Kidney (tissue), 14 donors: Measurements from ENCODE around the gene LHX5. TPM values are rescaled to one million over a fixed set of nuclear protein-coding genes. Genes with fewer than 3 reads are reported as not detected.
A peak's percentile ranks its signal among the peaks of the same experiment; 100 is the strongest.

Source experiments
- DNase-seq, 5 donors: peaks; one replicate each; pipeline ENCODE4 v3.0.0-alpha.2; 2013 to 2020
- FAIRE-seq: peaks from 2 replicates; lab custom pipeline; 2012; peaks lifted over from hg19 to GRCh38; lab: Jason Lieb, UNC
- H3K27ac ChIP-seq, 2 donors: one replicate each; pipeline ENCODE4 v1.7.0; 2013; ENCODE audit warnings: low read depth in 2 of 2, low read length in 2 of 2, inconsistent platforms in 1 of 2
- H3K27me3 ChIP-seq: one replicate; pipeline ENCODE4 v1.7.1; 2013; ENCODE audit warnings: low read length, inconsistent platforms; ENCODE audit not compliant: control insufficient read depth, insufficient read depth
- H3K36me3 ChIP-seq, 3 donors: one replicate each; pipeline versions ENCODE4 v1.7.0 to v1.7.1; 2013; ENCODE audit warnings: low read length in 3 of 3, control low read depth in 1 of 3, inconsistent platforms in 1 of 3; ENCODE audit not compliant: insufficient read depth in 3 of 3, control insufficient read depth in 2 of 3
- H3K4me1 ChIP-seq, 3 donors: one replicate each; pipeline versions ENCODE4 v1.7.0 to v1.7.1; 2013; ENCODE audit warnings: low read length in 3 of 3, inconsistent platforms in 1 of 3, low read depth in 1 of 3; ENCODE audit not compliant: control insufficient read depth in 2 of 3, insufficient read depth in 2 of 3
- H3K4me3 ChIP-seq, 3 donors: one replicate each; pipeline versions ENCODE4 v1.7.0 to v1.8.1; 2013; ENCODE audit warnings: low read length in 3 of 3, control low read depth in 1 of 3, inconsistent platforms in 1 of 3
- H3K9ac ChIP-seq, 3 donors: one replicate each; pipeline versions ENCODE4 v1.7.0 to v1.7.1; 2013; ENCODE audit warnings: low read length in 3 of 3, control low read depth in 1 of 3, inconsistent platforms in 1 of 3
- H3K9me3 ChIP-seq, 3 donors: one replicate each; pipeline versions ENCODE4 v1.7.0 to v1.7.1; 2013; ENCODE audit warnings: low read length in 3 of 3, control low read depth in 1 of 3, inconsistent platforms in 1 of 3; ENCODE audit not compliant: control insufficient read depth in 2 of 3, insufficient read depth in 1 of 3
- intact Hi-C: fragments of 100-400 bp; cut with DNase I; formaldehyde crosslinking; loops from one replicate; pipeline ENCODE4 v1.11.1; 2022
- polyA plus RNA-seq: library from polyadenylated mRNA; stranded (reverse); fragments of 350-450 nt; fragmentation: Illumina TruSeq; extraction: RNeasy Lipid Tissue Mini Kit (QIAGEN cat#74804); gene quantifications from one replicate; pipeline ENCODE4 v1.2.3, GENCODE V29; 2014; ENCODE audit warnings: low read depth, low replicate concordance; ENCODE audit not compliant: insufficient read depth
- total RNA-seq: library from RNA; stranded (reverse); fragmentation: NEBNext Ultra II Directional; extraction: Animal tissue kit (Norgen Biotek cat#: 25700); gene quantifications from one replicate; pipeline ENCODE4 v1.2.1, GENCODE V29; 2021
- TF ChIP-seq, protein P1 (sequence below): IDR thresholded peaks from 3 replicates; pipeline ENCODE4 v1.5.1; 2012; ENCODE audit warnings: mild to moderate bottlenecking, moderate library complexity, borderline replicate concordance; ENCODE audit not compliant: insufficient read depth; ENCODE audit errors: extremely low read depth
- donor health status: control.
- donor health status: control.
- donor health status: control.
- donor health status: control.
- donor health status: control.
- donor health status: DM: yes; HTN: yes; CAD: no.
- donor health status: Normal renal cell carcinoma (clear cell type).

LHX5 gene
- total and polyA plus RNA-seq, 2 donors from 2014 or later: not detected

DNA sequence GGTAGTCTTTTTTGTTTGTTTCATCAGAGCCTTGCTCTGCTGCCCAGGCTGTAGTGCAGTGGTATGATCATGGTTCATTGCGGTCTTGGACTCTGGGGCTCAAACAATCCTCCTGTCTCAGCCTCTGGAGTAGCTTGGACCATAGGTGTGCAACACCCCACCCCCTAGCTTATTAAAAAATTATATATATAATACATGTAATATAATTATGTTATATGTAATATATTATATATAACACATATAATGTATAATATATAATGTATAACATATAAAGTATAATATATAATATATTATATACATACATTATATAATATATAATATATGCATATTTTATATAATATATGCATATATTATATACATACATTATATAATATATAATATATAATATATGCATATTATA lies 21.8 kb downstream of the LHX5 start:
- Histone ChIP-seq H3K9ac (no peak overlapping the region), H3K27ac (no peak overlapping the region), H3K4me3 (no peak overlapping the region), H3K27me3 (no peaks in the 10 kb centered on the region), H3K36me3 (no peaks in the 10 kb centered on the region), H3K9me3 (no peaks in the 10 kb centered on the region), H3K4me1 (no peaks in the 10 kb centered on the region)
- FAIRE-seq (peak; percentile 99), DNase-seq (no peak)
- TF ChIP-seq, protein P1, sequence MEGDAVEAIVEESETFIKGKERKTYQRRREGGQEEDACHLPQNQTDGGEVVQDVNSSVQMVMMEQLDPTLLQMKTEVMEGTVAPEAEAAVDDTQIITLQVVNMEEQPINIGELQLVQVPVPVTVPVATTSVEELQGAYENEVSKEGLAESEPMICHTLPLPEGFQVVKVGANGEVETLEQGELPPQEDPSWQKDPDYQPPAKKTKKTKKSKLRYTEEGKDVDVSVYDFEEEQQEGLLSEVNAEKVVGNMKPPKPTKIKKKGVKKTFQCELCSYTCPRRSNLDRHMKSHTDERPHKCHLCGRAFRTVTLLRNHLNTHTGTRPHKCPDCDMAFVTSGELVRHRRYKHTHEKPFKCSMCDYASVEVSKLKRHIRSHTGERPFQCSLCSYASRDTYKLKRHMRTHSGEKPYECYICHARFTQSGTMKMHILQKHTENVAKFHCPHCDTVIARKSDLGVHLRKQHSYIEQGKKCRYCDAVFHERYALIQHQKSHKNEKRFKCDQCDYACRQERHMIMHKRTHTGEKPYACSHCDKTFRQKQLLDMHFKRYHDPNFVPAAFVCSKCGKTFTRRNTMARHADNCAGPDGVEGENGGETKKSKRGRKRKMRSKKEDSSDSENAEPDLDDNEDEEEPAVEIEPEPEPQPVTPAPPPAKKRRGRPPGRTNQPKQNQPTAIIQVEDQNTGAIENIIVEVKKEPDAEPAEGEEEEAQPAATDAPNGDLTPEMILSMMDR: no peak
- intact Hi-C loops: no loop called here

DNA sequence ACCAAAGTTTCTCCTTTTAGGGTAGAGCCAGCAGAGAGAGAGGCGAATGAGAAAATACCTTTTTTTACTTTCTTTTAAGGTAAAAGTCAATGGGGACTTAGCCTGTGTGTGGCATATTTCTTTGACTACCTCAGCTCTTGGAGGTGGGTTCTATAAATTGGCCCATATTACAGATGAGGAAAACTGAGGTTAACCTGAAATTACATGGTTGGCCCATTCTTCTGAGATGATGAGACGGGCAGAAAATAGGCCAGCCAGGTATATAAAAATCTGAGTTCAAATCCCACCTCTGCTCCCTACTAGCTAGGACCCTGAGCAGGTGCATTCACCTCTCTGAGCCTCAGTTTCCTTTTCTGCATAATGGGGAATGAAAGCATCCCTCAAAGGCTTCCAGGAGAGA lies 22.4 kb downstream of the LHX5 start:
- TF ChIP-seq, protein P1: no peak
- no peaks in the 10 kb centered on the region for H3K36me3 ChIP-seq
- H3K9ac ChIP-seq: no peak overlapping the region
- intact Hi-C loops: no loop called here
- FAIRE-seq (no peak), DNase-seq (no peak)
- H3K27ac ChIP-seq: no peak overlapping the region
- no peaks in the 10 kb centered on the region for H3K27me3 ChIP-seq
- no peaks in the 10 kb centered on the region for H3K4me1 ChIP-seq
- no peak overlapping the region for H3K4me3 ChIP-seq
- no peaks in the 10 kb centered on the region for H3K9me3 ChIP-seq

DNA sequence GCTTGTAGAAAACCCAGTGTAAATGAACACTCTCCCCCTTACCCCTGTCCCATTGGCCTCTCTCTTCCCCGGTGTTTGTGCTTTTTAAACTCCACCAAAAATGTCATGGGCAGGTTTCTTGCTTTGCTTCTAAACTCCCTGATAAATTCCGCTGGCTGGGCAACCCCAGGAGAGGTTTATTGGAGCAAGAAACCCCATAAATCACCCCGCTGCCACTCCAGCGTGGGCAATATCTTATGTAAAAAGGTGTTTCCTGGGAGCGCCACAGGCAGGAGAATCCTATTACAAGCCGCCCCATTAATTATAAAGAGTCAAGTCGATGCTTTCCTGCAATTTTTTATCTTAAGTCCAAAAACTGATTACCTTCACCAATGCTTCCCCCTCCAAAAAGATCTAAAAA lies 22.8 kb downstream of the LHX5 start:
- DNase-seq: peak in 4 of 5 donors; percentile 65 to 81 (median 76)
- no peaks in the 10 kb centered on the region for H3K4me1 ChIP-seq
- H3K36me3 ChIP-seq: no peaks in the 10 kb centered on the region
- H3K9me3 ChIP-seq: no peaks in the 10 kb centered on the region
- FAIRE-seq: no peak
- no peaks in the 10 kb centered on the region for H3K27me3 ChIP-seq
- H3K9ac ChIP-seq: no peak overlapping the region
- no peak overlapping the region for H3K4me3 ChIP-seq
- H3K27ac ChIP-seq: no peak overlapping the region
- TF ChIP-seq, protein P1: no peak
- intact Hi-C loops: no loop called here

DNA sequence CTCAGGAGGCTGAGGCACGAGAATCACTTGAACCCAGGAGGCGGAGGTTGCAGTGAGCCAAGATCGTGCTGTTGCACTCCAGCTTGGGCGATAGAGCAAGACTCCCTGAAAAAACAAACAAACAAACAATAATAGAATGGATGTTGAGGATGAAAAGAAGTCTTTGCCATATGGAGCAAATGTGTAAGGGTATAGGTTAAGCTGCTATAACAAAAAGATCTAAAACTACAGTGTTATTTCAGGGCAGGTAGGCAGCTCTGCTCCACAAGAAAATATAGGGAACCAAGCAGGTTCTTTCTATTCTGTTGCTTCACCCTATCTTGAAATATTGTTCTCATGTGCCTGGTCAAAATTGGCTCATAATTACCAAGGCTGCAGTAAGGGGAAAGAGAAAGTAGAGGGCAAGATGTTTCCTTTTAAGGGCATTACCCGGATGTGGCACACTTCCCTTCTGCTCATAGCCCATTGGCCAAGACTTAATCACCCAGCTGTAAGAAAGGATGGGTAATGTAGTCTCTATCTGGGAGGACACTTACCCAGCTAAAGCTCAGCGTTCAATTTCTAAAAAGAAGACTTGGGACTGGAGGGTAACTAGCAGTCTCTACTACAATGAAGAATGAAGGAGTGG lies 26.0 kb downstream of the LHX5 start:
- intact Hi-C loops: no loop called here
- H3K4me1 ChIP-seq: no peaks in the 10 kb centered on the region
- no peaks in the 10 kb centered on the region for H3K27me3 ChIP-seq
- FAIRE-seq (no peak), DNase-seq (no peak)
- TF ChIP-seq, protein P1: no peak
- no peak overlapping the region for H3K9ac ChIP-seq
- H3K4me3 ChIP-seq: no peak overlapping the region
- H3K9me3 ChIP-seq: no peaks in the 10 kb centered on the region
- H3K36me3 ChIP-seq: no peaks in the 10 kb centered on the region
- no peak overlapping the region for H3K27ac ChIP-seq
